Liver (tissue), 9 donors: Measurements from ENCODE around the gene IL31RA. TPM values are rescaled to one million over a fixed set of nuclear protein-coding genes. Genes with fewer than 3 reads are reported as not detected.

ENCODE experiments used
- DNase-seq: peaks from one replicate; pipeline ENCODE4 v3.0.0-alpha.2; 2017; ENCODE audit warnings: low spot score
- H3K27ac ChIP-seq, 2 donors: one replicate each; pipeline ENCODE4 v1.7.0; 2013; ENCODE audit warnings: inconsistent platforms in 2 of 2, low read length in 2 of 2, control low read depth in 1 of 2, low read depth in 1 of 2, mild to moderate bottlenecking in 1 of 2
- H3K27me3 ChIP-seq, 4 donors: one replicate each; pipeline versions ENCODE4 v1.6.1 to v1.7.0; 2013; ENCODE audit warnings: low read length in 3 of 4, inconsistent platforms in 1 of 4, mild to moderate bottlenecking in 1 of 4, moderate library complexity in 1 of 4; ENCODE audit not compliant: control insufficient read depth in 4 of 4, insufficient read depth in 4 of 4
- H3K36me3 ChIP-seq, 4 donors: one replicate each; pipeline versions ENCODE4 v1.6.1 to v1.7.0; 2013; ENCODE audit warnings: low read length in 3 of 4, mild to moderate bottlenecking in 3 of 4, low read depth in 1 of 4, moderate library complexity in 1 of 4; ENCODE audit not compliant: control insufficient read depth in 4 of 4, insufficient read depth in 3 of 4
- H3K4me1 ChIP-seq, 4 donors: one replicate each; pipeline versions ENCODE4 v1.6.1 to v1.7.0; 2013; ENCODE audit warnings: low read length in 3 of 4, mild to moderate bottlenecking in 3 of 4, moderate library complexity in 1 of 4; ENCODE audit not compliant: control insufficient read depth in 4 of 4, insufficient read depth in 4 of 4
- H3K4me3 ChIP-seq, 3 donors: one replicate each; pipeline versions ENCODE4 v1.6.1 to v1.7.0; 2013; ENCODE audit warnings: low read length in 3 of 3, control low read depth in 1 of 3, low read depth in 1 of 3, mild to moderate bottlenecking in 1 of 3
- H3K9ac ChIP-seq, 2 donors: one replicate each; pipeline ENCODE4 v1.7.0; 2013; ENCODE audit warnings: low read length in 2 of 2, mild to moderate bottlenecking in 2 of 2, moderate library complexity in 2 of 2, control low read depth in 1 of 2, low read depth in 1 of 2
- H3K9me3 ChIP-seq, 4 donors: one replicate each; pipeline versions ENCODE4 v1.6.1 to v1.7.0; 2013; ENCODE audit warnings: low read length in 3 of 4; ENCODE audit not compliant: control insufficient read depth in 4 of 4
- EGR1 ChIP-seq, 2 donors: IDR thresholded peaks; 2 replicates each; pipeline ENCODE4 v1.6.1; 2016 to 2018; ENCODE audit warnings: antibody characterized with exemption in 2 of 2, low read depth in 2 of 2
- FOXA1 ChIP-seq: IDR thresholded peaks from 2 replicates; pipeline ENCODE4 v1.6.1; 2016; ENCODE audit warnings: antibody characterized with exemption
- FOXA2 ChIP-seq: IDR thresholded peaks from 2 replicates; pipeline ENCODE4 v1.6.1; 2016; ENCODE audit warnings: antibody characterized with exemption
- HNF4A ChIP-seq, 2 donors: conservative IDR thresholded peaks; 2 replicates each; pipeline ENCODE4 v1.6.1; 2016; ENCODE audit warnings: antibody characterized with exemption in 2 of 2, mild to moderate bottlenecking in 2 of 2
- HNF4G ChIP-seq: IDR thresholded peaks from 2 replicates; pipeline ENCODE4 v1.6.1; 2016; ENCODE audit warnings: antibody characterized with exemption
- JUND ChIP-seq, 2 donors: IDR thresholded peaks; 2 replicates each; pipeline ENCODE4 v1.6.1; 2016; ENCODE audit warnings: antibody characterized with exemption in 2 of 2
- NR2F2 ChIP-seq: IDR thresholded peaks from 2 replicates; pipeline ENCODE4 v1.6.1; 2016; ENCODE audit warnings: antibody characterized with exemption
- RAD21 ChIP-seq, 2 donors: IDR thresholded peaks; 2 replicates each; pipeline ENCODE4 v1.6.1; 2016; ENCODE audit warnings: antibody characterized with exemption in 2 of 2, mild to moderate bottlenecking in 2 of 2
- RXRA ChIP-seq, 2 donors: IDR thresholded peaks; 2 replicates each; pipeline ENCODE4 v1.6.1; 2017 to 2018; ENCODE audit warnings: antibody characterized with exemption in 2 of 2, mild to moderate bottlenecking in 1 of 2
- SP1 ChIP-seq: IDR thresholded peaks from 2 replicates; pipeline ENCODE4 v1.6.1; 2018; ENCODE audit warnings: antibody characterized with exemption, mild to moderate bottlenecking
- YY1 ChIP-seq: IDR thresholded peaks from 2 replicates; pipeline ENCODE4 v1.6.1; 2016; ENCODE audit warnings: antibody characterized with exemption, mild to moderate bottlenecking
- WGBS: extraction: QIAGEN DNeasy Blood & Tissue Kit; methylation state at CpG from one replicate; pipeline ENCODE4 v1.1.7; 2013; 5-methylcytosine and 5-hydroxymethylcytosine counted together
- polyA plus RNA-seq, 2 donors: library from polyadenylated mRNA; stranded (reverse) in 1 of 2; unstranded in 1 of 2; fragments of 200-250 nt in 1 of 2; fragments of >200 nt in 1 of 2; fragmentation: Nextera tagmentation in 1 of 2; extraction: Ambion mirVana in 1 of 2; gene quantifications; one replicate each; pipeline versions ENCODE4 v1.2.1 to v1.2.3, GENCODE V29; 2013 to 2015
- total RNA-seq, 2 donors: library from RNA; depleted of rRNA; stranded (reverse); fragments of >200 nt; gene quantifications; one replicate each; pipeline ENCODE4 v1.2.3, GENCODE V29; 2014
- TF ChIP-seq, protein P1 (sequence below): IDR thresholded peaks from 2 replicates; pipeline ENCODE4 v1.6.1; 2016; ENCODE audit warnings: antibody characterized with exemption
- TF ChIP-seq, protein P2 (sequence below): fragments of 150-350 bp; IDR thresholded peaks from 2 replicates; pipeline ENCODE4 v1.5.1; 2017; ENCODE audit warnings: improper control_type of control experiment, low read depth, low read length; ENCODE audit not compliant: missing input control
- TF ChIP-seq, protein P3 (sequence below): IDR thresholded peaks from 2 replicates; pipeline ENCODE4 v1.6.1; 2016; ENCODE audit warnings: antibody characterized with exemption
- TF ChIP-seq, protein P4 (sequence below): IDR thresholded peaks from 2 replicates; pipeline ENCODE4 v1.6.1; 2016; ENCODE audit warnings: antibody characterized with exemption
- TF ChIP-seq, protein P5 (sequence below): IDR thresholded peaks from 2 replicates; pipeline ENCODE4 v1.6.1; 2016; ENCODE audit warnings: antibody characterized with exemption, mild to moderate bottlenecking
- donor health status: healthy.
- donor health status: healthy.
- donor health status: healthy.
- donor health status: healthy.
- donor health status: healthy.

The IL31RA gene
- total and polyA plus RNA-seq, 4 donors = not detected

- TF ChIP-seq JUND (IDR thresholded peaks at IDR 0.05) = no peak
- TF ChIP-seq HNF4G = no peak
- no peak for TF ChIP-seq RXRA (IDR thresholded peaks at IDR 0.05)
- no peak for TF ChIP-seq FOXA2
- TF ChIP-seq NR2F2 = no peak
- TF ChIP-seq, protein P1, sequence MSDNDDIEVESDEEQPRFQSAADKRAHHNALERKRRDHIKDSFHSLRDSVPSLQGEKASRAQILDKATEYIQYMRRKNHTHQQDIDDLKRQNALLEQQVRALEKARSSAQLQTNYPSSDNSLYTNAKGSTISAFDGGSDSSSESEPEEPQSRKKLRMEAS = no peak
- TF ChIP-seq, protein P2, sequence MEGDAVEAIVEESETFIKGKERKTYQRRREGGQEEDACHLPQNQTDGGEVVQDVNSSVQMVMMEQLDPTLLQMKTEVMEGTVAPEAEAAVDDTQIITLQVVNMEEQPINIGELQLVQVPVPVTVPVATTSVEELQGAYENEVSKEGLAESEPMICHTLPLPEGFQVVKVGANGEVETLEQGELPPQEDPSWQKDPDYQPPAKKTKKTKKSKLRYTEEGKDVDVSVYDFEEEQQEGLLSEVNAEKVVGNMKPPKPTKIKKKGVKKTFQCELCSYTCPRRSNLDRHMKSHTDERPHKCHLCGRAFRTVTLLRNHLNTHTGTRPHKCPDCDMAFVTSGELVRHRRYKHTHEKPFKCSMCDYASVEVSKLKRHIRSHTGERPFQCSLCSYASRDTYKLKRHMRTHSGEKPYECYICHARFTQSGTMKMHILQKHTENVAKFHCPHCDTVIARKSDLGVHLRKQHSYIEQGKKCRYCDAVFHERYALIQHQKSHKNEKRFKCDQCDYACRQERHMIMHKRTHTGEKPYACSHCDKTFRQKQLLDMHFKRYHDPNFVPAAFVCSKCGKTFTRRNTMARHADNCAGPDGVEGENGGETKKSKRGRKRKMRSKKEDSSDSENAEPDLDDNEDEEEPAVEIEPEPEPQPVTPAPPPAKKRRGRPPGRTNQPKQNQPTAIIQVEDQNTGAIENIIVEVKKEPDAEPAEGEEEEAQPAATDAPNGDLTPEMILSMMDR = no peak
- no peak for TF ChIP-seq SP1
- TF ChIP-seq, protein P3, sequence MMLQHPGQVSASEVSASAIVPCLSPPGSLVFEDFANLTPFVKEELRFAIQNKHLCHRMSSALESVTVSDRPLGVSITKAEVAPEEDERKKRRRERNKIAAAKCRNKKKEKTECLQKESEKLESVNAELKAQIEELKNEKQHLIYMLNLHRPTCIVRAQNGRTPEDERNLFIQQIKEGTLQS = no peak
- TF ChIP-seq, protein P4, sequence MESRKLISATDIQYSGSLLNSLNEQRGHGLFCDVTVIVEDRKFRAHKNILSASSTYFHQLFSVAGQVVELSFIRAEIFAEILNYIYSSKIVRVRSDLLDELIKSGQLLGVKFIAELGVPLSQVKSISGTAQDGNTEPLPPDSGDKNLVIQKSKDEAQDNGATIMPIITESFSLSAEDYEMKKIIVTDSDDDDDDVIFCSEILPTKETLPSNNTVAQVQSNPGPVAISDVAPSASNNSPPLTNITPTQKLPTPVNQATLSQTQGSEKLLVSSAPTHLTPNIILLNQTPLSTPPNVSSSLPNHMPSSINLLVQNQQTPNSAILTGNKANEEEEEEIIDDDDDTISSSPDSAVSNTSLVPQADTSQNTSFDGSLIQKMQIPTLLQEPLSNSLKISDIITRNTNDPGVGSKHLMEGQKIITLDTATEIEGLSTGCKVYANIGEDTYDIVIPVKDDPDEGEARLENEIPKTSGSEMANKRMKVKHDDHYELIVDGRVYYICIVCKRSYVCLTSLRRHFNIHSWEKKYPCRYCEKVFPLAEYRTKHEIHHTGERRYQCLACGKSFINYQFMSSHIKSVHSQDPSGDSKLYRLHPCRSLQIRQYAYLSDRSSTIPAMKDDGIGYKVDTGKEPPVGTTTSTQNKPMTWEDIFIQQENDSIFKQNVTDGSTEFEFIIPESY = no peak
- no peak for TF ChIP-seq HNF4A (conservative IDR thresholded peaks at IDR 0.05)
- no peak for TF ChIP-seq RAD21 (IDR thresholded peaks at IDR 0.05)
- no peak for TF ChIP-seq EGR1 (IDR thresholded peaks at IDR 0.05; ENCODE audit: low read depth in 2 of 2)
- TF ChIP-seq, protein P5, sequence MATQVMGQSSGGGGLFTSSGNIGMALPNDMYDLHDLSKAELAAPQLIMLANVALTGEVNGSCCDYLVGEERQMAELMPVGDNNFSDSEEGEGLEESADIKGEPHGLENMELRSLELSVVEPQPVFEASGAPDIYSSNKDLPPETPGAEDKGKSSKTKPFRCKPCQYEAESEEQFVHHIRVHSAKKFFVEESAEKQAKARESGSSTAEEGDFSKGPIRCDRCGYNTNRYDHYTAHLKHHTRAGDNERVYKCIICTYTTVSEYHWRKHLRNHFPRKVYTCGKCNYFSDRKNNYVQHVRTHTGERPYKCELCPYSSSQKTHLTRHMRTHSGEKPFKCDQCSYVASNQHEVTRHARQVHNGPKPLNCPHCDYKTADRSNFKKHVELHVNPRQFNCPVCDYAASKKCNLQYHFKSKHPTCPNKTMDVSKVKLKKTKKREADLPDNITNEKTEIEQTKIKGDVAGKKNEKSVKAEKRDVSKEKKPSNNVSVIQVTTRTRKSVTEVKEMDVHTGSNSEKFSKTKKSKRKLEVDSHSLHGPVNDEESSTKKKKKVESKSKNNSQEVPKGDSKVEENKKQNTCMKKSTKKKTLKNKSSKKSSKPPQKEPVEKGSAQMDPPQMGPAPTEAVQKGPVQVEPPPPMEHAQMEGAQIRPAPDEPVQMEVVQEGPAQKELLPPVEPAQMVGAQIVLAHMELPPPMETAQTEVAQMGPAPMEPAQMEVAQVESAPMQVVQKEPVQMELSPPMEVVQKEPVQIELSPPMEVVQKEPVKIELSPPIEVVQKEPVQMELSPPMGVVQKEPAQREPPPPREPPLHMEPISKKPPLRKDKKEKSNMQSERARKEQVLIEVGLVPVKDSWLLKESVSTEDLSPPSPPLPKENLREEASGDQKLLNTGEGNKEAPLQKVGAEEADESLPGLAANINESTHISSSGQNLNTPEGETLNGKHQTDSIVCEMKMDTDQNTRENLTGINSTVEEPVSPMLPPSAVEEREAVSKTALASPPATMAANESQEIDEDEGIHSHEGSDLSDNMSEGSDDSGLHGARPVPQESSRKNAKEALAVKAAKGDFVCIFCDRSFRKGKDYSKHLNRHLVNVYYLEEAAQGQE = no peak
- no peak for TF ChIP-seq FOXA1
- H3K27ac ChIP-seq = no peak overlapping the region
Measured at GRCh38 chr5:55900776-55901175, 49.6 kb downstream of the IL31RA start.

DNA sequence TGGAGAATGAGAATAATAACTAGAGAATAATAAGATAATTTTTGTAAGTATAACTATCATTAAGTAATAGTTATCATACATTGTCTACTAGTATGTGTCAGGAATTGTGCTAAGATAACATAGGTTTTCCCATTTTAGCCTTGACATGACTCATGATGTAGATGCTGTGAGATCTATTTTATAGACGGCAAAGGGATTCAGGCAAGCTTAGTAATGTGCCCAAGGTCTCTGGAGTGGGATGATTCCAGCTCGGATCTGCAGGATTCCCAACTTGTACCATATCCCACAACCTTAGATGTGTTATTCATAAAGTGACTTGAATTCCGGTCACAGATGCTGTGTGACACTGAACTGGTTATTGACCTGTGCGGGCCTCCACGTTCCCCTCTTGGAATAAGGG lies 51.5 kb downstream of the IL31RA start:
- Histone ChIP-seq H3K27me3 (no peaks in the 10 kb centered on the region), H3K4me1 (no peaks in the 10 kb centered on the region), H3K36me3 (no peaks in the 10 kb centered on the region), H3K4me3 (no peak overlapping the region), H3K27ac (no peak overlapping the region), H3K9ac (no peak overlapping the region), H3K9me3 (no peaks in the 10 kb centered on the region)
- WGBS = 85% methylated on average over 5 of the region's 5 CpGs
- no peak for DNase-seq
- TF ChIP-seq, protein P3 = no peak
- TF ChIP-seq JUND (IDR thresholded peaks at IDR 0.05) (no peak), RXRA (IDR thresholded peaks at IDR 0.05) (no peak), HNF4G (no peak), NR2F2 (no peak), HNF4A (conservative IDR thresholded peaks at IDR 0.05) (no peak), YY1 (no peak), EGR1 (IDR thresholded peaks at IDR 0.05; ENCODE audit: low read depth in 2 of 2) (no peak)
- TF ChIP-seq, protein P1 = no peak
- TF ChIP-seq, protein P4 = no peak
- TF ChIP-seq, protein P2 = no peak

More at GRCh38 chr5:55900776-55901175, 49.6 kb downstream of the IL31RA start:
- H3K36me3 ChIP-seq = no peaks in the 10 kb centered on the region
- H3K27me3 ChIP-seq = no peaks in the 10 kb centered on the region
- H3K9ac ChIP-seq = no peak overlapping the region
- no peaks in the 10 kb centered on the region for H3K9me3 ChIP-seq
- H3K4me3 ChIP-seq = no peak overlapping the region
- no peak for DNase-seq
- no peaks in the 10 kb centered on the region for H3K4me1 ChIP-seq
